GM18873 (cell line): Measurements from ENCODE around the gene PRKAG2.
A peak's percentile ranks its signal among the peaks of the same experiment; 100 is the strongest.

Source experiments
- ATAC-seq: cut with Tn5 transposase; IDR thresholded peaks from one replicate; pipeline ENCODE4 v1.9.1; 2021; ENCODE audit warnings: mild to moderate bottlenecking, moderate library complexity, moderate number of reproducible peaks; ENCODE audit not compliant: unreplicated experiment, low FRiP score

The PRKAG2 gene

DNA sequence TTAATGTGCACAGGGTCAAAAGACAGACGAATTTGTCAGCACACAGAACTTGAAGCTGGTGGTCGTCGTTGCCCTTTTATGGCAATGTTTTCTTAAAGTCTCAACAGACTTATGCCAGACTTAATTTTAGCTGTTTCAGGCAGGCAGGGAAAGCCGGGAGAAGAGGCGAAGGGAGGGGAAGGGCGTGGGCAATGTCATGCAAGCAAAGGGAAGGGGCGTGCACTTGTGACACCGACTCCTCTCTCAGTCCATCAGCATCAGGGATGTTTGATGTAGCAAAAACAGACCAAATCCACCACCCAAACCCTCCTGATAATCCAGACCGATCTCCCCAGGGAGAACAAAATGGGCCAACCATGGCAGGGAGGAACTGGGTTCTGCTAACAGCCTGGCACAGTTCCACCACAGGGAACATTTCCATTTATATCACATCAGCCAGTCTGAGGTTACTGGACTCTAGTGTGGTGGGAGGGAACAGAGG lies 239.1 kb downstream of the PRKAG2 start:
- no peak for ATAC-seq

- no peak for ATAC-seq
Measured at GRCh38 chr7:151634643-151635042, 242.3 kb downstream of the PRKAG2 start.

DNA sequence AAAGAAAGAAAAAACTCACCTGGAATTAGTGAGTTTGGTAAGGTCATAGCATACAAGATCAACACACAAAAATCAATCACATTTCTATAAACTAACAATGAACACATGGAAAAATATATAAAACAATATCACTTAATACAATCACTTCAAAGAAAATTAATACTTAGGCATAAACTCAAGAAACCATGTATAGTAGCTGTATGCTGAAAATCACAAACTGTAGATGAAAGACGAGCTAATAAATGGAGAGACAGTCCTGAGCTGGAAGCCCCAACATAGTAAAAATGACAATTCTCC lies 243.5 kb downstream of the PRKAG2 start:
- no peak for ATAC-seq

DNA sequence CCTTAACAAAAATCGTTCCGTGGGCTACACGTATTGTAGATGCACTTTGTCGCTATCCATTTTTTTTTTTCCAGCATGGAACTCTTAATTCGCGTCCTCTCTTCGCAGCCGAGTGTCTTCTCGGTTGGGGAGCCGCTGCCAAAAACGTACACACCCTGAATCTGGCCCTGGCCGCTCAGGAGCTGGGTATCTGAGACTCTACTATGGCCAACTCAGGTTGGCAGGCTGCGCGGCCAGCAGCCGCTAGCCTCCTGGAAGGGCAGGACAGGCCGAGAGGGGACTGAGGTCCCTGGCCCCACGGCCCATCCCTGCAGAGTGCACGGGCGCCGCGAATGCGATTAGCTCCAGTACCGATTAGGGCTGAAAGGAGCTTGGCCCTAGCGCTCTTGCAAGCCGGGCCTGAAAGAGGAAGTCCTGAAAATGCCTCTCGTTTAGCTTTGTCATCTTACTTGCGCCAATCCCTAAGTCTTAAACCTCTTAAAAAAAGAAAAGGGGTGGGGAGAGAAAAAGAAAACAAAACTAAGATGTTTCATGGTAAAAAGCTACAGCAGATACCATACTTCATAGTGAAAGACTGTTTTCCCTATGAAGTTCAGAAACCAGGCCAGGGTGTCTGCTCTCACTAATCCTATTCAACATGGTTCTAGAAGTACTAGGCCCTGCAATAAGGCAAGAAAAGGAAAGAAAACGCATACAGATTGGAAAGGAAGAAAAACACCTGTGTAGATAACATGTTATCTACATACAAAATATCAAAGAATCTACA lies 244.0 kb downstream of the PRKAG2 start:
- ATAC-seq, result peak; percentile 65

GRCh38 chr7:151631953-151632749 lies 244.8 kb downstream of the PRKAG2 start:
- peak; percentile 40 for ATAC-seq

- no peak for ATAC-seq
Measured at GRCh38 chr7:151631570-151631952, 245.4 kb downstream of the PRKAG2 start.

DNA sequence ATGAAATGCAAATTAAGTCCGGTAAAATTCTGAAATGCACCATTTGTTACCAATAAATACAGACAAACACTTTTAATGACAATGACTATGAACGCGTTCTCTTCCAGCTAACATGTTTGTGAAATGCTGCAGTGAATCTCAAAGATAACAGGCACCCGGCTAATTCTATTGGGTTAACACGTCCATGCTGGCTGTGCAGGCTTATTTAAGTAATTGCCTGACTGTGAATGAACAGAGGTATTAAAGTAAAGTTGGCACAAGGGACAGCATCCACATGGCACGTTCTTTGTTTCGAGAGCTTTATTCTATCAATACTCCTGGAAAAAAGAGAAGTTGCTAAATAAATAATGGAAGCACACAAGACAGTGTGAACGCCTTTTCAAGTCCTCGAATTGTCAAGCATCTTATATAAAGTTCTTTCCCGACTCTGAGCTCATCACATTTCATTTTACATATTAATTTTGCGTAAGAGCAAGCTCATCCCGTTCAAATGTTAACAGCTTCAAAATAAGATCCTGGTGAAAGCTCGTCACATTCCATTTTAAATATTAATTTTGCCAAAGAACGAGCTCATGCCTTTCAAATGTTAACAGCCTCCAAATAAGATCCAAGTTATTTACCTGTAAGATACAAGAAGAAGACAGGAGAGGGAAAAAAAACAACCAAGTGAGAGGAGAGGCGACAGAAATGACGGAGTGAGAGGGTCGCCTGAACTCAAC lies 245.9 kb downstream of the PRKAG2 start:
- no peak for ATAC-seq

- no peak for ATAC-seq
Measured at GRCh38 chr7:151630358-151630757, 246.6 kb downstream of the PRKAG2 start.

DNA sequence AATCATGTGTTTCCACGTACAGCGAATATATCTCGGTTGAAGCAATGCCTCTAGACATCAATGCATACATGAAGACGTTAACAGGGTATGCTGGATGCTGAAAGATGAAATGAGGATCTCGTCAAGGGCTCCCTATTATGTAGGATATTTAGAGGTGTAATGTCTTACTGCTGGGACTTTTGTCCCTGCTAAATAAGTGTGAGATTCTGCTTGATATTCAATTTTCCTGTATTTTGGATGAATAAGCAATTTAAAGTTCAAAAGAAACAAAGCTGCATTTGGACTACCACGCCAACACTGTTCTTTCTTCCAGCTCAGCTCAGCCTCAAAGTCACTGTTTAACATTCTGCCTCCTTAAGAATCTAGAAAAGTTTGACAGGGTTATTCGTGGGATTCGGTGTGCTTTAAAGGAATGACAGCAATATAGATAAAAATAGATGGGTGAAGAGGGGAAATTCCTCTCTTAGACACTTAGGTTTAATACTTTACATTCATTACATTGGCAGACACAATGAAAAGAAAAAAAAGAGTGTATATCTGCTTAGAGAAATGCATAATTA lies 247.1 kb downstream of the PRKAG2 start:
- no peak for ATAC-seq

DNA sequence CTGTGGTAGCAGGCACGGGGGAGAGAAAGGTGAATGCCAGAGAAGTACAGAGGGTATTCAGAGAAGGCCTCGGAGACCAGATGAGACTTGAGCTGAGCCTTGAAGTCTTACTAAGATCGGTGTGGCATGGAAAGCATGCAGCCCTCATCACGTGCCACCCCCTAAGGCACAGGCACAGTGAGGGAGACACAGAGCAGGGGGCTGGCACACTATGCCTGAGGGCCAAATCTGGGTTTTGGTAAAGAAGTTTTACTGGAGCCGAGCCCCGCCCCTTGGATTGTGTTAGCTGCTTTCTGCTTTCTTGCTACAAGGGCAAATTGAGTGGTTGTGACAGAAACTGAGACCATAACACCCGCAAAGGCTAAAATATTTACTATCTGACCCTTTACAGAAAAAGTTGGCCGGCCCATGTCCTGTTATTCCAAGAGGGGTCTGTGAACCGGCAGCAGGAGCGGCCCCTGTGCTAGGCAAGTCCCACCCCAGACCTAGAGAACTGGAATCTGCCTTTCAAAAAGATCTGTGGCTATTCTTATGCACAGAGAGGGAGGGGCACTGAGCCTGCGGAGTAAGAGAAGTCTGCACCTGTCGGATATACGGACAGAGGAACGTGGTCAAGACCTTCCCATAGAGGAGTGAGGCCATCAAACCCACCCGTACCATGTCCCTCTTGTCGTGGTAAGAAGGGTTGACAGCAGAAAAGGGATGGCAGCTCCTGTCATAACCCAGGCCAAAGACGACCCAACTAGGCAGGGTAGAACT lies 247.9 kb downstream of the PRKAG2 start:
- ATAC-seq, result no peak

DNA sequence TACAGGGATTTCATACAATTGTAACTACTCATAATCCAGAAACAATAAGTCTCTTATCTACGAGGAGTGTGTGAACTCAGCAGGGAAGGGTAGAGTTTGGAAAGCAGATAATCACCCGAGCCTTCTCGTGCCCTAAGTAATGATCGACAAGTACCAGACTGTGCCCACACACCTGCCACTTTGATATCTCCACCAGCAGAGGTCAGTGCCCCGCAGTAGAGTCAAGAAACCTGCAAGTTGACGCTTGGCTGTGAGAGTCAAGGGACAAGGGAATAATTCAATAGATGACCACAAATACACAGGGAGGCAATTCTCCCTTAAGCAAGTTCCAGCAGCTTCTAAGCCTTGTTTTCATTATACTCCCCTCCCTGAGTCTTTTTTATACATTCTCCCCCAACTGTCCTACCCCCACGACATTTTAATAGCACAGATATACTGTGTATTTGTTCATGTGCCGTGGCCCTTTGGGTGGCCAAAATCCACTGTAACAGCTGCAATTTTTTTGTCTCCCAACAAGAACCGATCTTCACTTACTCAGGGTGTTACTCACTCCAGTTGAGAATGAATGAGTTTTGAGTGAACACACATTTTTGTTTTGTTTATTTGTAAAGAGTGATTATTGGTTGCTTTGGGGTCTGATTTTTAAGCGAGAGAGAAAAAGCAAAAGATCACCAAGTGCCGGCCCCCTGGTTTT lies 250.3 kb downstream of the PRKAG2 start:
- ATAC-seq, result no peak

- ATAC-seq, result no peak
Measured at GRCh38 chr7:151625606-151626005, 251.3 kb downstream of the PRKAG2 start.

DNA sequence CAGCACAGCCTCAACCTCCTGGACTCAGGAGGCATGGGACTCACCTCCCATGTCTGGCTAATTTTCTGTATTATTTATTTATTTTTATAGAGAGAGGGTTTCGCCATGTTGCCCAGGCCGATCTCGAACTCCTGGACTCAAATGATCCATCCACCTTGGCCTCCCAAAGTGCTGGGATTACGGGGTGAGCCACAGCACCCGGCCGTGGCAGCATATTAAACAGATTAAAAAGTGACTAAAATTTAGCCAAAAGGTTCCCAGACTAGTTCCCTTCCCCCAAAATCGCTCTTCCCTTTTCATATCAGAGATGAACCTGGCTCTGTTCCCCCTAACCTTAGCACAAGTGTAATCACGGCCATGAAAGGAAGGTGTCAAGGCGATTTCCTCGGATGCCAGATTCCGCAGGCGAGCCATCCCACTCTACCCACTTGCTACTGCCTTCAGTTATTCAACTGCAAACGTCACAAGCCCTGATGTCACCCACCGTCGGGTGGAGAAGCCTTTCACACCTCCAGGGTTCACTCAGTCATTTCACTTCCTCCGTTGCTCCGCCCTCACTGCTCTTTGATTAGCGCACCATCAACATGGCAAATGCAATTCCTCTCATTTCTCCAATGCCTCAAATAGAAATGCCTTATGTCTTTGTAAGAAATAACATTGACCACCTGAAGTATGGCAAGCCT lies 252.5 kb downstream of the PRKAG2 start:
- ATAC-seq, result no peak

DNA sequence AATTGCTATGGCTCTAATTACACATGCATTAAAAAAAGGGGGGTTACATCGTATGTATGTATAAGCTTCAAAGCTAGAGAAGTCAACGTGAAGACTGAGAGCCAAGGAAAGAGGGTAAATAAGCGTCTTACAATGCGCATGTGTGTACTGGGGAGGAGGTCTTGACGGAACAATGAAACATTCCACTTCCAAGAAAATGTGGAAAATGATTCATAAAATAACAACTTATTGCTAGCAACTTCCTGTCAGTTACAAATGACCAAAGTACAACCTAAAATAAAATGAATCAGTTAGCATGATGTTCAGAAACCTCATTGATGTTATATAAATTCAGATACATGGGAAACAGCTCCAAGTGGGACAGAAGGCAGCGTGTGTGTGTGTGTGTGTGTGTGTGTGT lies 253.1 kb downstream of the PRKAG2 start:
- no peak for ATAC-seq

DNA sequence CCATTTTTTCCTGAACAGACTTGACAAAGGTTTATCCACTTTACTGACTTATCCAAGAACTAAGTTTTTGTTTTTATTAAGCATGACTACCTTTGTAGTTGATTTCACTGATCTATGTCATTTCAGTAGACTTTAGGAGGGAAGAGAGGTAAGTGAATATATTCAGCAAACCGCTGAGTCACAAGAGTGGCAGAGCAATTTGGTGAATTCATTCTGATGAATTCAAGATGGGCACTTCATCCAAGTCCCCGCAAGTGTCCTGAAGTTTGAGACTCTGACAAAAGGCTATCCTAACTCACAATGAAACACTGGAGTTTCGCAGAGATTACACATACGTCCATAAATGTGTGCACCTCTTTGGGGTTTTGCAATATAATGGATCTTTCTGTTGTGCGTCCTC lies 255.0 kb downstream of the PRKAG2 start:
- ATAC-seq, result no peak

DNA sequence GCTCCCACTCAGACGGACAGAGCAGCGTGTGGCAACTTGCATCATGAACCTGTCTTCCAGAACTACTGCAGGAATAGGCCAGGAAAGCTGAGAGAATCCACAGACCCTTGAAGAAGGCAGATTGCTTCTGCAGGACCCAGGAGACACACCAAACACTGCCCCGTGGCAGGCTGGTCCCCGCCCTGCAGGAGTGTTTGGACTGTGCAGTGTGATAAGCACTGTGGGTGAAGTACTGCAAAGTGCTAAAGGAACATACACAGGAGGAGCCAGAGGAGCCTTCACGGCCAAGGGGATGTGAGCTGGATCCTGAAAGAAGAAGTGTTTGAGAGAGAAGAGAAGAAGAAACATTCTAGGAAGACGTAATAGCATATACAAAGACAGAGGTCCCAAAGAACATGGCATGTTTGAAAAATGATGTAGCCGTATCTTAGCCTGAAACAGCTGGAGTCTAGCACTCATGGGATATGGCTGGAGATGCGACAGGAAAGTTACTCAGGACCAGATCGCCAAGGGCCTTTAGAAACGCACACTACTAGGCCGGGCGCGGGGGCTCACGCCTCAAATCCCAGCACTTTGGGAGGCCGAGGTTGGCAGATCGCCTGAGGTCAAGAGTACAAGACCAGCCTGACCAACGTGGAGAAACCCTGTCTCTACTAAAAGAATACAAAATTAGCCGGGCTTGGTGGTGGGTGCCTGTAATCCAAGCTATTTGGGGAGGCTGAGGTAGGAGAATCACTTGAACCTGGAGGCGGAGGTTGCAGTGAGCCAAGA lies 260.3 kb downstream of the PRKAG2 start:
- ATAC-seq, result no peak

GRCh38 chr7:151615784-151616183 lies 261.1 kb downstream of the PRKAG2 start:
- no peak for ATAC-seq

DNA sequence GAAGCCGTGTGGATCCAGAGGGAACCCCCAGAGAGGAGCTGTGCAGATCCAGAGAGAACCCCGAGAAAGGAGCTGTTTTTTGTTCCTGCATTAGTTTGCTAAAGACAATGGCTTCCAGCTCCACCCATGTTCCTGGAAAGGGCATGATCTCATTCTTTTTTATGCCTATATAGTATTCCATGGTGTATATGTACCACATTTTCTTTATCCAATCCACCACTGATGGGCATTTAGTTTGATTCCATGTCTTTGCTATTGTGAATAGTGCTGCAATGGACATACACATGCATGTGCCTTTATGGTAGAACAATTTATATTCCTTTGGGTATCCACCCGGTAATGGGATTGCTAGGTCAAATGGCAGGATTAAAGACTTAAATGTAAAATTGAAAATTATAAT lies 261.9 kb downstream of the PRKAG2 start:
- ATAC-seq, result no peak
